ENCODE results near the gene FRY. TPM values are rescaled to one million over a fixed set of nuclear protein-coding genes. Genes with fewer than 3 reads are reported as not detected.

The FRY gene
- total RNA-seq, 1 donor from 2014 or later: 98.7 TPM

DNA sequence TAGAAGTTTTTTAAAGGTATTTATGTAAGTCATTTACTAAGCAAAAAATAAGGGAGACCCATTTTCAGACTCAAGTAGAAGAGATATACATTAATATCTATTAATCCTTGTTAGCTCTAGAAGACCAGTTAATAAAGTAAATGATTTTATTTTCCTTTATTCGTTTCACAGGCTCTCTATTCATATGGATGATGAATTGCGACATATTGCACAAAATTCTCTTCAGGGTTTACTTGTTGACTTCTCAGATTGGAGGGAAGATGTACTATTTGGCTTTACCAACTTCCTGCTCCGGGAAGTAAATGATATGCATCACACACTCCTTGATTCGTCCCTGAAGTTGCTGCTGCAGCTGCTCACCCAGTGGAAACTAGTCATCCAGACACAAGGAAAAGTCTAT lies 139.3 kb downstream of the FRY start:
- DNase-seq (ENCODE audit: low read depth, low spot score): no peak

- DNase-seq (ENCODE audit: low read depth, low spot score): no peak
Observed at GRCh38 chr13:32173881-32174280, 142.3 kb downstream of the FRY start.

DNA sequence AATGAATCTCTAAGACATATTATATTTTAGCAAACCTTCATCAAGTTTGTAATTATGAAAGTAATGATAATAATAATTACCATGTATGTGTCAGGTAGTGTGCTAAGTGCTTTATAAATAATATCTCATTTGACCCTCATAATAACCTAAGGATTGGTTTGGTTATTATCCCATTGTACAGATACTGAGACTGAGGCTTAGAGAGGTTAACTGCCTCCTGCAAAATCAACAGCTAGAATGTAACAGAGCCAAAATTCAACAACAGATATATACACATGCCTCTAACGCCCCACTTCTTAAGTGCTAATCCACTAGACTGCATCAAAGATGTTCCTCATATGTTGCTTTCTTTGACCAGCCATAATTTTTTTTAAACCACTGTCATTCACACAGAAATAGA lies 142.8 kb downstream of the FRY start:
- DNase-seq (ENCODE audit: low read depth, low spot score): no peak

DNA sequence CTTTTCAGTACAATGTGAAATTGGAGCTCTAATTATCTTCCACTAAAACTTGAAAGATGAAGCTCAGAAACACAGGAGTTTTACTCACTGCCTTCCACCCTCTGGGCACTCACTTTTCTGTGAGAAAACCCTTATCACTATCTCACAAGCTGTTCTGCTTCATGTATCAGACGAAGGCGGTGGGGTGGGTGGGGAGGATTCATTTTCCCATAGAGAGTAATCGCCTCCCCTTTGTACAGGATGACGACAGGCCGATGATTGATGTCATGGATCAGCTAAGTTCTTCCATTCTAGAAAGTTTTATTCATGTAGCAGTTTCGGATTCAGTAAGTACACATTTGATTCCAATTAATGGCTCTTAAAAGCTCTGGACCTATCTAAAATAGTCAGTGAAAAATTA lies 143.7 kb downstream of the FRY start:
- DNase-seq (ENCODE audit: low read depth, low spot score): no peak

DNA sequence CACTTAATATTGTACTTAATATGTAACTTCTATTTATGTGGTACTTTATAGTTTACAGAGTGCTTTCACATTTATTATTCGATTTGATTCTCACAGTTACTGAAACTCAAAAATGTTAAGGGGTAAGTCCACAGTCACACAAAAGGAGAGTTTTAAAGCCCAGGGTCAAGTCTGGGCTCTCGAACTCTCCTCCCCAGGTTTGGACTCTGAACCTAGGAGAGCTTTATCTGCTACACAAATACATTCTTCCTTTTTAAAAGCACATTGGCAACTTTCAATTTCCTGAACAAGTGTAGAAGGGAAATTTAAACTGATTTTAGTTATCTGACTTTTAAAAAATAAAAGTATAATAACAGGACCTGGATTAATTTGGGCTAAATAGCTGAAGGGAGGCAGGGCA lies 144.4 kb downstream of the FRY start:
- no peak for DNase-seq (ENCODE audit: low read depth, low spot score)

GRCh38 chr13:32176696-32177095 lies 145.1 kb downstream of the FRY start:
- DNase-seq (ENCODE audit: low read depth, low spot score): no peak

- no peak for DNase-seq (ENCODE audit: low read depth, low spot score)
Observed at GRCh38 chr13:32178763-32179162, 147.2 kb downstream of the FRY start.

DNA sequence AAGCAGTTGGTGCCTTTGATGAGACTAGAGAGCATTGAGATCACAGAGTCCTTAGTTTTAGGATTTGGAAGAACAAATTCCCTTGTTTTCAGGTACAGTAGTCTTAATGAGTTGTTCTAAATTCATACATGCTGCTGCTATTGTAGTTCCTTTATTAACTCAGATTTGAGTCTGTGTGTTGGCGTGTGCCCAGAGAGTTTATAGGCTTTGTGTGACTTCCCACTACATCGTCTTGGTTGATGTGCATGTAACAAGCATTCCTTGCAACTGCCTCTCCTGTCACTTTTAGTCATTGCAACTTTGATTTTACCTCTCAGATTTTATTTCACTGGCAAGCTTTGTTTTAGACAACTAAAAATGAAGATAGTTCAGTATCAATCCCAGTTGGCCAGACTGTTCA lies 148.1 kb downstream of the FRY start:
- no peak for DNase-seq (ENCODE audit: low read depth, low spot score)

DNA sequence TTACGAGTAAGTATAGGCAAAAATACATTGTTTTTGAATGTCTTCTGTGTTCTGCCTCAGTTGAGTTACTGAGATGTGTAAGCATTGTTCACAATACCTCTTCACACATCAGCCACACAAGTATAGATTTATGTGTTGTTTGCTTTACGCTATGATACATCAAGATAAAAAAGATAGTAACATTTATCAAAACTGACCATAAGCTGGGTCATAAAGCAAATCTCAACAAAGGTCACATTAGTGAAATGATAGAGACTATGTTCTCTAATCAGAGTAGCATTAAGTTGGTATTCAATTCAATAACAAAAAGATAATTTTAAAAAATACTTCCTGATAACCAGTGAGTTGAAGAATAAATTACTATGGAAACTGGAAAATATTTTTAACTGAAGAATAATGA lies 156.1 kb downstream of the FRY start:
- no peak for DNase-seq (ENCODE audit: low read depth, low spot score)

GRCh38 chr13:32191452-32191998 lies 160.0 kb downstream of the FRY start:
- DNase-seq (ENCODE audit: low read depth, low spot score): no peak

DNA sequence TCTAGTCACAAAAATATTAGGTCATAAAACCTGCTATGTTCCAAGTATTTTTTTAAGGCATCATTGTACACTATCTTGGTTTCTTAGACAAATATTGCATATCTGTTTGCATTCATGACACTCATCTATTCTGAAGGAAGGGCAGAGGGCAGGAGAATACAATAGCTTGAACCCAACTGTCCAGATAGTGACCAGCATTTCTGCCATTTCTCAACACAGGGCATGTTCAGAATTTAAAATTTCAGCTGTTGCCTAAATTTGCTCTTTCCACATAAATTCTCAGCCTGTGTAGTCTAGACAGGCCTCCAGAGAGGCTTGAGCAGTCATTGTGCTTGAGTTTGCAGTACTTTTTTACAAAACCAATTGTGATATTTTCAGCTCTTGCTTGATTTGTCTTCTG lies 164.1 kb downstream of the FRY start:
- DNase-seq (ENCODE audit: low read depth, low spot score): no peak

DNA sequence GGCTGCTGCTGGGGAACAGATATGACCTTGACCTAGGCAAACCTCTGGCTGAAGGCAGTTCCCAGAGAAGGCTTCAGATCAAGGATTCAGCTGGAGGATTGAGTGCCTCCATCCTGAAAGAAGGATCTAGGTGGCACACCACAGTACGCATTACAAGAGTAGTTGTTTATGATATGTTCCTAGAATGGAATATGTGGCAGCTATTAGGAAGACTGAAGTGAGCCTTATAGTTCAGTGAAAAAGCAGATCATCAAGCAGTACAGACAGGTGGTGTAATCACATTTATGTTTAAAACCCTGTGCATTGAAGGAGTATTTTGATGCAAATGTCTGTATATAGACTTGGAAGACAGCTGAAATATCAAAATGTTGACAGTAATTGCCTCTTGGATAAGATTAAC lies 167.6 kb downstream of the FRY start:
- DNase-seq (ENCODE audit: low read depth, low spot score): no peak

DNA sequence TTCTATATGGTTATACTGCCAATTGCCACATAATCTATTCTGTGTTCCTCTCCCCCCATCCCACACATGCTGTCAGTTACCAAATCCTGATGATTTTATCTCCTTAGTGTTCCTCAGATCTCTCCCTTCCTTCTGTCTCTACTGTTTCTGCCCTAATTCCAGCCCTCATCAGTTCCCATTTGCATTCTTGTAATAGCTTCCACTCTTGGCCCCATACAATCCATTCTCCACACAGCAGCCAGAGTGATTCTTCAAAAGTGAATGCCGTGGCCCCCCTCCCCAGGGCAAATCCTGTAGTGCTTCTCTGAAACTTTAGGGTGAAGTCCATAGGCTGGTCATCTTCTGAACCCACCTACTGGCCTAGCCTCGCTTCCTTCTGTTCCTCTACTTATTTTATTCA lies 169.2 kb downstream of the FRY start:
- no peak for DNase-seq (ENCODE audit: low read depth, low spot score)

GRCh38 chr13:32201809-32202208 lies 170.2 kb downstream of the FRY start:
- no peak for DNase-seq (ENCODE audit: low read depth, low spot score)

DNA sequence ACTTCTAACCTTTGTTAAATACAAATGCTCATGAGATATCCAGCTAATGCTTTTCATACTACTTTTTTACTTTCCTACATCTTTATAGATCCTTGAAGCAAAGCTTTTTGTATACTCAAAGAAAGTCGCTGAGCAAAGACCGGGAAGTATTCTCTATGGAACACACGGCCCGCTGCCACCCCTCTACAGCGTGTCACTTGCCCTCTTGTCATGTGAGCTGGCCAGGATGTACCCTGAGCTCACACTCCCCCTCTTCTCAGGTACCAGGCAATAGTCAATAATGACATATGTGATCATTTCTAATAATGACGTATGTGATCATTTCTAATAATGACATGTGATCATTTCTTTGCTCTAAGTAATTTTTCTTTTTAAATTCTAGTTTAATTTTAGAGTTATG lies 170.7 kb downstream of the FRY start:
- DNase-seq (ENCODE audit: low read depth, low spot score): no peak

GRCh38 chr13:32203221-32203620 lies 171.6 kb downstream of the FRY start:
- DNase-seq (ENCODE audit: low read depth, low spot score): no peak

- DNase-seq (ENCODE audit: low read depth, low spot score): no peak
Observed at GRCh38 chr13:32203736-32204135, 172.2 kb downstream of the FRY start.

DNA sequence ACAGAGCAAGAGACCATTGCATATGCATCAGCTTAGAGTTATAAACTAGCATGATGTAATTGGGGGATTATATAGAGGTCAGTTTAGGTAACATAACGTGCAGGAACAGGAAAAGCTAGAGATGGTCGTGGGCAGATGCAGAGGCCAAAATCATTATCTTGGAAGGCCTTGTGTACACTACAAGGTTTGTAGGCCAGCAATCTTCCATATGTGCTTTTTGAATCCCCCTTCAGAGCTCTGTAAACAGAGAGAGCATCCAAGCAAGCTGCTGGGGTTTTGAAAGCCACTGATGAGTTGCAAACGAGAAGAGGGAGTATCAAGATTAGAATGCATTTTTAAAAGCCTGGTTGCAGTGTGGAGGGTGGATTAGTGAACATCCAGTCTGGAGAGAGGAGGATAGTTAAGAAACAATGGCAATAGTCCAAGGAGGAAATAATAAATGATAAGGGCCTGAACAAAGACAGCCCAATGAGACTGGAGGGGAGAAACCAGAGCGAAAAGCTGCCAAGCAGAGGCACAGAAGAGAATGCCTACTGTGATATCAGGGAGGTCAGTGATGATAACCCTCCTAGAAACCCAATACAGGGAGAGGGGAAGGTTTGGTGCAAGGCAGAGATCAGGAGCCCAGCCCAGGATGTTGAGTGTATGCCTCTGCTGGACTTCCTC lies 174.0 kb downstream of the FRY start:
- no peak for DNase-seq (ENCODE audit: low read depth, low spot score)

GRCh38 chr13:32206097-32206740 lies 174.6 kb downstream of the FRY start:
- DNase-seq (ENCODE audit: low read depth, low spot score): no peak

GRCh38 chr13:32208860-32209259 lies 177.3 kb downstream of the FRY start:
- DNase-seq (ENCODE audit: low read depth, low spot score): no peak

DNA sequence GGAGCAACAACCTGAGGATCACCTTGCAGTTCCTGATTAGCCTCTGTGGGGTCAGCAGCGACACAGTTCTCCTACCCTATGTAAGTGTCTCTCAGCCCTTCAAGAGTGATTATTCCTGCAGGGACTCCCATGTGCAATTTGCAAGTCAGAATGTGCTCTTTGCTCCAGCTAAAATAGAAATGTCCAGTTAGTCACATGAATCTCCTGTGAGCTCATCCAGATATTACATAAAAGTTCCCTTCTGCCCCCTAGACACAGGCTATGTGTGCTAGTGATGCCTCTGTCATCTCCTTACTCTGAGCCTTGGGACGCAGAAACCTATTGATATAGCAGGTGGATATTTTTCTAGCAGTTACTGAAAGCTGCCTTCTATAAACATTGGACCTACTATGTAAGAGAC lies 178.1 kb downstream of the FRY start:
- no peak for DNase-seq (ENCODE audit: low read depth, low spot score)

DNA sequence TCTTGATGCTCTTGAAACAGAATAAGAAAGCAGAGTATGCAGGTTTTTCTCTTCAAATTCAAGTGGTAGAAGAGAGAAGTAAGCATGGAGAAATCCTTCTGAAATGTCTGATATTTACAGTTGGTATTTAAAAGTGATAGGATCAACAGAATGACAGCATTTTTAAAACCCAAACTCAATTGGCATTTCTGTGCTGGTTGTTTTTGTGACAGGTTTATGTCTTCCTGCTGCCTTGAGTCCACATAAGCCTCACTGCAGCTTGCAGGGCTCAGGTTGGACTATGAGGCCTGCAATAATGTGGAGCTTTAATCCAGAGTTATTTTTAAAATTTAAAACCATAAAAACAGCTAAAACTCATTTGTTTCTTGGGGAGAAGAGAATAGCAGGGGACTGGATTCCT lies 178.5 kb downstream of the FRY start:
- DNase-seq (ENCODE audit: low read depth, low spot score): no peak

DNA sequence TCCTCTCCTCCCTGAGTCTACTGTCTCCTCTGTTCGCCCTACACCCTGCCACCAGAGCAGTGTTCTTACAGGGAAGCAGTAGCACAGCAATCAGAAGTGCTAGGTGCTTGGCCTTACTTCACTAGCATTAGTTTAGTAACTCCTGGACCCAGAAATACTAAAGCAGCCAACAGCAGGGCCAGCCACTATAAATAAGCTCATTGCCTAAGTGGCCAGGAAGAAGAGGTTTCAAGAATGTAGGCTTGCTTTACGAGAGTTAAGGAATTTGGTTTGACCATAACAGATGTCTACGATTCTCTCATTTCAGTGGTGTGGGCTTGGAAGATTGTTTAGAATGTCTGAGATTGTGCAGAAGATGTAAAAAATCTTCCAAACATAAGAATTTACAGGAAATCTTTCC lies 180.2 kb downstream of the FRY start:
- DNase-seq (ENCODE audit: low read depth, low spot score): no peak
